SKM-1 (cell line): ENCODE measurements around the gene PRDM10.
A peak's percentile ranks its signal among the peaks of the same experiment; 100 is the strongest.
"Not testable (repeated sequence)": the region's sequence is repeated elsewhere in the genome, so short reads cannot be mapped to it uniquely, and the experiment has no call there.

Experiments used
- DNase-seq: peaks from one replicate; lab custom pipeline; 2025; ENCODE audit not compliant: unreplicated experiment; lab: John Stamatoyannopoulos, UW

Gene PRDM10

DNA sequence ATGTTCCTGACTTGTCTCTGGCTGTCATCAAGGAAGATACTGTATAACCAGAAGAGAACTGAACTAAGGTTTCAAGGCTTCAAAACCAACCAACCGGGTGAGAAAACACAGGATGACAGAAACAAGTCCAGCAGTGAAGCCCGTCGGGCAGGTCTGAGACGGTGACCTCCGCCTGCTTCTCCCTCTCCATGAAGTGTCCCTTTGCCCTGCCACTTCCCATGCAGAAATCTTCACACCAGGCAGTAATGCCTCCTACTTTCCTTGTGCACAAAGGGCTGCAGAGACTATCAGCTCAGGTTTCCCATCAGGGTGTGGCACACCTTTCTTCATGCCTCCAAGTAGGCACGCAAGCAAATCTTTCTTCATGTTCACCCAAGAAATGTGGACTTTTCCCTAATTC lies 24.2 kb downstream of the PRDM10 start:
- DNase-seq, result no peak

DNA sequence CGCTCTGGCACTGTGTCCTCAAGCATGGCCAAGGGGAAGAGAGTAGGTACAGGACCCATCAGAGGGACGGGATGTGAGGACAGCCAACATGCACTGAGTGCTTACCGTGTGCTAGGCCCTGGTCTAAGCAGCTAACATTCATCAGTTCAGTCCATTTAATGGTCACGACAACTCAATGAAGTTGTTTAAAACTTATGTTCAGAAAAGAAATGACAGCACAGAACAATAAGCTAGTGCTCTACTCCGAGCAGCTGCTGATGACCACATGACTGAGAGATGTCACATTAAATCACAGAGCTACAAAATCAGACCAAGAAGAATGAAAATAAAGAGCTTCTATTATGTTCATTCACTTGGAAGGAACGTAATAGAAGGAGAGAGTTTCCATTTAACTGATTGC lies 26.3 kb downstream of the PRDM10 start:
- DNase-seq, result no peak

DNA sequence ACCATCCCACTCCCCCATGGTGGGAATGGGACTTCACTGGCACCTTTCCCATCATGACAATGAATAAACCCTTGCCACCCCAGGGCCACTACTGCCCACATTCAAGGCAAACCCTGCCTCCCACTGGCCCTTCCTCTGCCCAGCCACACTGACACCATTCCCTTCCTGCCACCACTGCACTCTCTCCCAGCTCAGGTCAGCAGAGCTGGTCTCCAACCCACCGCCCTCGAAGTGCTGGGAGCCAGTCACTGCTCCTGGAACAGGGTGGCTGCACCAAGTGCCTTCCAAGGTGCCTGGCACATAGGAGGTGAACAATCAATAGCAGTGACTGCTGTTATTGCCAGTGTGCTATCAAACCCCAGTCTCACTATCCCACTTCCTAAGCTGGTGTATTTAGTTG lies 27.1 kb downstream of the PRDM10 start:
- no peak for DNase-seq

DNA sequence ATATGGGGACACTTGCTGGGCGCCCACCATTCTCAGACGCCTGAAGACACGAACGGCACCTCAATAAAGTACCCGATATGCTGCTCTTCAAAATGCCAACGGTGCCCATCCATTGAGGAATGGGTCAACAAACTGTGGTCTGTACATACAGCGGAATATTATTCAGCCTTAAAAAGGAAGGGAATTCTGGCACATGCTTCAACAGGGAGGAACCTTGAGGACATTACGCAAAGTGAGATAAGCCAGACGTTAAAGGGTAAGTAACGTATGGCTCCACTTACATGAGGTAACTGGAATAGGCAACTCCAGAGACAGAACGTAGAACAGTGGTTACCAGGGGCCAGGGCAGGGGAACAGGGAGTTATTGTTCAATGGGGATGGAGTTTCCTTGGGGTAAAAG lies 28.0 kb downstream of the PRDM10 start:
- no peak for DNase-seq

DNA sequence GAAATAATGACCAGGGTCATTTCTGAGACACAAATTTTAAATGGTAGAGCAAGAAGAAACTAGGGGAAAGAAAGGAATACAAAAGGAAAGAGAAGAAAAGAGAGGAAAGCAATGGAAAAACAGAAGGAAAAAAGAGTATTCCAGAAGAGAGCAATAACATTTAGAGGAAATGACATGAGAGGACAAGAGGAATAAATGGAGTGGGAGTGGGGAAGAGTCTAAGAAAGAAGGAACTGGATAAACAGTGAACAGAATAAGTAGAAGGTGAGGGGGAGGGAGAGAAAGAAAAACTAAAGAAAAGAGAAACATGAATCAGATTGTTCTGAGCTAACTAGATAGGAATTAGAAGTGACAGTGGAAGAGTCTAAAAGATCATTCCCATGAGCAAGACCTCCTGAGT lies 28.4 kb downstream of the PRDM10 start:
- no peak for DNase-seq

DNA sequence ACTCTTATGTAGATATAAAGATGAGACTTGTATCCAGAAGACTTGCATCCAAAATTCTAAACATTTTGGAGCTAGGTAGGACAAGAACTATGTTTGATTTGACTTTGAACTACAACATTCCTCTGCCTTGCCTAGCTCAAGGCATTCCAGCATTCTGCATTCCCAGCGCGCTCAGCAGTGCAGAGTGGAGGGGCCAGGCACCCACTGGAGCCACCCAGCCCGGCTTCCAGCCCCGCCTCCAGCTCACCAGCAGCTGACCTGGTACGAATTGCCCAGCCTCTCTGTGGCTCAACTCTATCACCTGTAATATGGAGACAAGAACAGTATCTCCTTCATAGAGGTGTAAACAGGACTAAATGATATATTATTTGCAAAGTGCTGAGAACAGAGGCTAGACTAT lies 28.8 kb downstream of the PRDM10 start:
- DNase-seq, result no peak

DNA sequence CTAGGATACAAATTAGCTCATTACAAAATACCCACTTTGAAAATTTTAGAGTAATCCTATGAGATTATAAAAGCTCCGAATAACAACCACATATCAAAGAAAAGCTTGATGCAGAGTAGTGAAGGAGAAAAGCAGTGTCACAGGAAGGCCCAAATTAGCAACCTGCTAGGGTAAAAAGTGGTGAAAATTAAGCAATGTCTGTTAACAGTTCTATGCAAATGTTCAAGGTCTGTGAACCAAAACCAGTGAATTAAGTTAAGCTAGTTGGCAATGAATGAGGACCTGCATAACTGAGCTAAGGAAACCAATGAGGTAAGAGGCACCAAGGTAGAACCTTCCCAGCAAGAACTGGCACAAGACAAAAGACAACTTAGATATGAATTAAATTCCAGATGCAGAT lies 29.6 kb downstream of the PRDM10 start:
- peak; percentile 69 for DNase-seq

DNA sequence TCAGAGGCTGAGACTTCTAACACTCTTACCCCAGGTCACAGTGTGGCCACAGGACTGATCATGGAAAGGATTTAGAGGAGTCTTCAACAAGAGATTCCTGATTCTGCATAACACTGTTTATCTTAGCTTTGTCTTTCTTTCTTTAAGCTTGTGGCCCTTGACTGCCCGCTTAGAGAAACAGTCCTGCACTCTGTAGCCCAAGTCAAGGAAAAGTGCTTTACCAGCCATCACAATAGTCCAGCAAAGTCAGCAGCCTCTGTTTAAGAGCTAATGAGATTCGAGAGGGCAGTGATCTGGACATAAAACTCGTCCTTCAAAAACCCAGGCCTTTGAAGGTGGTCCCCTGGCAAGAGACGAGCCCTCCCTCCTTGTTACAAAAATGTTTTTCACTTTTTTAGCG lies 30.0 kb downstream of the PRDM10 start:
- DNase-seq, result no peak

DNA sequence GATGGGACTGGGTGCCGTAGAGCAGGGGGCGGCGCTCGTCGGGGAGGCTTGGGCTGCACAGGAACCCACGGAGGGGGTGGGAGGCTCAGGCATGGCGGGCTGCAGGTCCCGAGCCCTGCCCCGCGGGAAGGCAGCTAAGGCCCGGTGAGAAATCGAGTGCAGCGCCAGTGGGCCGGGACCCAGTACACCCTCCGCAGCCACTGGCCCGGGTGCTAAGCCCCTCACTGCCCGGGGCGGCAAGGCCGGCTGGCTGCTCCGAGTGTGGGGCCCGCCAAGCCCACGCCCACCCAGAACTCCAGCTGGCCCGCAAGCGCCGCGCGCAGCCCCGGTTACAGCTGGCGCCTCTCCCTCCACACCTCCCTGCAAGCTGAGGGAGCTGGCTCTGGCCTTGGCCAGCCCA lies 30.8 kb downstream of the PRDM10 start:
- not testable (repeated sequence) for DNase-seq

DNA sequence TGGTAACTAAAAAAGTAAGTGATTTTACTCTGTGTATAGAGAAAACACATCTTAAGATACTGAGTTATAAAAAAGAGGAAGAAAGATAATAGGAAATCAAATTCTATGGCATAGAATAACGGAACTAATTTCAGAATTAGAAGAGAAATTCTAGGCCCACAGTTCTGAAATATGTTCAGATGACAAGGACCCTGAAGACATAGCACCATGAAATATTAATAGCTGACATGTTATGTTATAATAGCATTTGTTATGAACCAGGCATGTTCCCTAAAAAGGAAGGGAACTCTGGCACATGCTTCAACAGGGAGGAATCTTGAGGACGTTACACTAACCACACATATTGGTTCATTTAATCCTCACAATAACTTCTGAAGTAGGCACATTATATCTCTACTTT lies 32.7 kb downstream of the PRDM10 start:
- DNase-seq, result no peak

DNA sequence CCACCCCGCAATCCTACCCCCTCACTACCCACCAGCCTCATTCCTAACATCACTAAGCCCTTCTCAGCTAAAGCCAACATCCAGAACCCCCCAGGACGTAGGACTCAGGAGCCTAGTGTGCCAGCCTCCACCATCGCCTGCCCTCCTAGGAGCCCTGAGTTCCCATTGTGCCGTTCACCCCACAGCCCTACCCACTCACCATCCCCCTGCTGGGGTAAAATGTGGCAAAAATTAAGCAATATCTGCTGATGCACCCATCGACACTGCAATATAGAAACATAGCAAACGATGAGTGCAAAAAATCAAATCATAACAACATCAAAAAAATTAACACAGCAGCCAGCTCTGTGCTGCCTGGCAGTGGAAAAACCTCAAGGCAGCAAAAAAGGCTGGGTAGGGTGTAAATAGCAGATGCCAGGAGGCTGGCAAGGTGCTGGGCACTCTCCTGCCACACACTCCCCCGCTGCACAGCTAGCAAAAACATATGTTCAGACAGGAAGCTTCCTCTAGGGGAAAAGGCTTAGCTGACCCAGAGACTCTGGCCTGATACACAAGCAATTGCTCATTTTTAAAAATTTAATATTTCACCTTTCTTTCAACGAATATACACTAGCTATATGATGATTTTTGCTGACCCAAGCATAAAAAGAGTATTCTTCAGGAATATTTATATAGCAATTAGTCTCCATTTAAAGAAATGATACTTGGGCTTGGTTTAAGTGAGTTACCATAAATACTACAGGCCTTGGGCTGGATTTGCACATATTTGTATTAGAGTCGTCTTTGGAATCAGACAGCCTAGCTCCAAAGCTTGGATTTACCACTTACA lies 33.8 kb downstream of the PRDM10 start:
- DNase-seq, result no peak

DNA sequence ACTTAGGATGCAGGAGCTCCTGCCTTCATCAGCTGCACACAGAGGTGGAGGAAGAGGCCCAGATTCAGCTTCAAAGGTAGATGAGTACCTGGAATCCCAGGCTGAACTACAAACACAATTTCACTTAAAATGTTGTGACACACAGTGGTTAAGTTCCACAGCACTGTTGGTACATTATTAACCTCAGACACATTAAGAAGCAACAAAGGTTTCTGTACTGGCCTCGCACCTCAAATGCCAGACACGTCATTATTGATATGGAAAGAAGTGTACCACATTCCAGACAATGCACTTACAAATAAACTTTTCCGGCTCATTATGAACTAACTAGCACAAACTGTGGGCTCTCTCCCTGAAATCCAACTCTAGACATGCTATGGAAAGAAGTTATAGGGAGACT lies 34.6 kb downstream of the PRDM10 start:
- DNase-seq, result no peak

DNA sequence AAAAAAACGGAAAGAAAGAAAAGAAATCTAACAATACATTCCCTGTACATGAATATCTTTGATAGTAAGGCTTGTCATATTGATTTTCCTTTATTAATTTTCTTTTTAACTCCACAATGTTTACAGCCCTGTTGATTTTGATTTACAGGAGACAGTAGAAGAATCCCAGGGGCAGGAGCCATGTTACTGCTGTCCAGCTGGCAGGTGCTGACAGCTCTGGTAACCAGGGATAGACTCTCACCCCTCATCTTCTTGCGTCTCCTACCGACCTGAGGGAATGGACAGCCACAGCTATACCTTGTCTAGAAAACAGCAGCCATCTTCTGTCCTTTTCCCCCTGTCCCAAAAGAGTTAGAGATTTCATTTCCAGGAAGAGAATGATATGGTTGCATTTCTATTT lies 37.4 kb downstream of the PRDM10 start:
- no peak for DNase-seq

DNA sequence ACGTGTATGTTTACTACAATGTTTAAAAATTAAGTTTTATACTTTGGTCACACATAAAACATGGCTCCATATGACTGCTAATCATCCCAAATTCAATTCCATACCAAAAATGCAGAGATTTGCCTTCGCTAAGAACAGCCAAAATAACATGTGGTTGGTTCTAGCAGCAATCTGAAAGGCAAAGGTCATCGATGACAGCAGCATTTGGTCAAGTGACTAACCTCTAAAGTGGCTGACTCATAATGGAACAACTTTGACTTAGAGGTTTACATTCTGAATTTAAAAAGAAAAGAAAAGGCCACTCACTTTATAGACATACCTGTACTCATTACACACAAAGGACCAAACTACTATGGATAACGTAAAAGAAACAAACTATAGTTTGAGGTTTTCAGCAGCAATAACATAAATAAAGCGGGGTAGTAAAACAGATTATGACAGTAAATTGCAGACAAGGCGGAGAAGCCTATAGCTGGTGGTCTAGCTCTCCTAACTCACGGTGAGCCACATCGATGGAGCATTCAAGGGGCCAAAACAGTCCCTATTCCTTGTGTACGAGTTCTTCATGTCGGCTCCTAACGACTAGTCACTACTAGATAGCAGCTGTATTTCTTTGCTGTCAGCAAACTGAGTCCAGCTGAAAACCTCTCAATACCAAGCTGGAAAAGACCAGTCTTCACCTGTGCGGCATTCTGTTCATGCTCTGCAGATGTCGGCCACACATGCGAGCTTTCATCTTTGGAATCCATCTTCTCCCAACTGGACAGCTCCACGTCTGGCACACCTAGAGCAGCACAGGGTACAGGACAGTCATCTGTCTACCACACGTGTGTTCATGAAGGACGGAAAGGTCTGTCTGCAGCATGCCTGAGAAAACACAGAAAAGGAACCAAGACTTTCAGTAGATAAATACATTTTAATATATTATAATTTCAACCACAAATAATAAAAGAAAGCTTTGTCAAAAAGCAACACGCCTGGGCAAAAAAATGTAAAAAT lies 42.1 kb downstream of the PRDM10 start:
- DNase-seq, result no peak

DNA sequence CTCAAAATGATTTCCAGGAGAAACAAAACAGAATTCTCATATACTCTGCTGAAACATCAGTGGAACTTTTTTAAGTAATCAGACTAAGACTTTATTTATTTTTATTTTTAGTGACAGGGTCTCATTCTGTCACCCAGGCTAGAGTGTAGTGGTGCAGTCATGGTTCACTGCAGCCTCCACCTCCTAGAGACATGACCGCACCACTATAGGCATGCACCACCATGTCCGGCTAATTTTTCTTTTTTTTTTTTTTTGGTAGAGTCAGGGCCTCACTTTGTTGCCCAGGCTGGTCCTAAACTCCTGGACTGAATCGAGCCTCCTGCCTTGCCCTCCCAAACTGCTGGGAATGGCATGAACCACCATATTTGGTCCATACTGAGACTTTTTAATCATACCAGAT lies 42.9 kb downstream of the PRDM10 start:
- DNase-seq, result no peak

DNA sequence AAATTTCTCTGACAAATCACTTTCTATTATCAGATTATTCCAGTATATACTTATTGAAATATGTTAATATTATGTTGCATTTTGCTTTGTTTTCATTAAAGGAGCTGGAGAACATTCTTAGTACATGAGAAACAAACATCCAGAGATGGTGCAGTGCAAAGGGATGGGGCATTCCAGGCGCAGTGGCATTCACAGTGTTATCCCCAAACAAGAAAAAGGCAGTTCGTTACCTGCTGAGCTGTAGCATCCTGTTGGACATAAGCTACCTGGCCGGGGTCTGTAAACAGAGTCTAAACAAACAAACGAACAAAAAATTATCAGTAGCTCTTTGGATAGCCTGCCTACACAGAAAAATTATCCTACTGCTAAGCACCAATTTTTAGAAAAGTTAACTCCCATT lies 47.4 kb downstream of the PRDM10 start:
- DNase-seq, result no peak

DNA sequence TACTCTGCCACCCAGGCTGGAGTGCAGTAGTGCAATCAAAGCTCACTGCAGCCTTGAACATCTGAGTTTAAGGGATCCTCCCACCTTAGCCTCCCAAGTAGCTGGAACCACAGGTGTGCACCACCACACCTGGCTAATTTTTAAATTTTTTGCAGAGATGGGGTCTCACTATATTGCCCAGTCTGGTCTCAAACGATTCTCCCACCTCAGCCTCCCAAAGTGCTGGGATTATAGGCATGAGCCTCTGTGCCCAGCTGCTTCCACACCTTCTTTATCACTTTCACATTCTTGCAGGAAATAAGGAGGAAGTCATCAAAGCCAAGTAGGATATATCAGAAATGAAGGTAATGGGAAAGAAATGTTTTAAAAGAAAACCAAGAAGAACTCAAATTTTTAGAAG lies 47.9 kb downstream of the PRDM10 start:
- DNase-seq, result not testable (repeated sequence)

DNA sequence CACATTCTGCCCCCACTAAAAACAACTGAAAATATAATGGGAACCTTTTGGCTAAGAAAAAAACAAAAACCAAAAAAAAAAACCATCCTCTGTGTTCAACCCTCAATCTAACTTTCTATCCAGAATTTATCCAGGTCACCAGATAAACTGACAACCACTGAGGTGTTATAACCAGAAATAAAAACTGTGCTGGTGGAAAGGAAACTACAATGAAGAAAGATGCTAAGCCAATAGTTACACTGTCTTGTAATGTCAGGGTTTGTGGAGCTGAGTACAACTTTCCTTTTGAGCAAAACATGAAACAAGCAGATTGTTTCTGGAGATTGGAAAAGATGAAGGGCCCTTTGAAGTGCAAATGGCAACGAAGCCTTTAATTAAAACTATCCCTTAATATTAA lies 50.8 kb downstream of the PRDM10 start:
- no peak for DNase-seq

DNA sequence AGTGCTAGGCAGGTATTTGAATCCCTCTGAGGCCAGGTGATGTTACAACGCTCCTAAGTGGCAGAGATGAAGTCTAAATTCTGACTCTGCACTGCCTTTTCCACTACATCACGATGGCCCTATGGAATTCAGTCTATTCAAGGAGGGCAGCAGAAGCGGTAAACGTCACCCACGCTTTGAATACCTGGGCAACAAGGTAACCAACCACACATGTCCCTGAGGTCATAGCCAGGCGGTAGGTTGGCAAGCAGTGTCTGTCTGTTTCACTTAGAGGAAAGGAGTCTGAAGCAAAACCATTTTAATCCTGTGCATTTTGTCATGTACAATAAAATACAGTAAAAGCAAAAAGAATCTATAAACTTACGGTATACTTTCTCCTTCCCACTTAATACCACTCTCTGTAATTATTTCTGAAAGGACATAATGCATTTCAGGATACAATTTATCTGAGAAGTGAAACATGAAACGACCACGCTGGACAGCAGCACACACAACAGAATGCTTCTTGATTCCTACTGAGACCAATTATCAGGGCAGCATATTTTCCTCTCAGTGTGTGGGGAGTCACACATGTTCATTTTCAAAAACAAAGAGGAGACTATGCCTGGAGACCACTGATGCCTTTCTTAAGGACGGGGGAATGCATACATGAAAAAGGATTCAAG lies 51.3 kb downstream of the PRDM10 start:
- DNase-seq, result no peak

DNA sequence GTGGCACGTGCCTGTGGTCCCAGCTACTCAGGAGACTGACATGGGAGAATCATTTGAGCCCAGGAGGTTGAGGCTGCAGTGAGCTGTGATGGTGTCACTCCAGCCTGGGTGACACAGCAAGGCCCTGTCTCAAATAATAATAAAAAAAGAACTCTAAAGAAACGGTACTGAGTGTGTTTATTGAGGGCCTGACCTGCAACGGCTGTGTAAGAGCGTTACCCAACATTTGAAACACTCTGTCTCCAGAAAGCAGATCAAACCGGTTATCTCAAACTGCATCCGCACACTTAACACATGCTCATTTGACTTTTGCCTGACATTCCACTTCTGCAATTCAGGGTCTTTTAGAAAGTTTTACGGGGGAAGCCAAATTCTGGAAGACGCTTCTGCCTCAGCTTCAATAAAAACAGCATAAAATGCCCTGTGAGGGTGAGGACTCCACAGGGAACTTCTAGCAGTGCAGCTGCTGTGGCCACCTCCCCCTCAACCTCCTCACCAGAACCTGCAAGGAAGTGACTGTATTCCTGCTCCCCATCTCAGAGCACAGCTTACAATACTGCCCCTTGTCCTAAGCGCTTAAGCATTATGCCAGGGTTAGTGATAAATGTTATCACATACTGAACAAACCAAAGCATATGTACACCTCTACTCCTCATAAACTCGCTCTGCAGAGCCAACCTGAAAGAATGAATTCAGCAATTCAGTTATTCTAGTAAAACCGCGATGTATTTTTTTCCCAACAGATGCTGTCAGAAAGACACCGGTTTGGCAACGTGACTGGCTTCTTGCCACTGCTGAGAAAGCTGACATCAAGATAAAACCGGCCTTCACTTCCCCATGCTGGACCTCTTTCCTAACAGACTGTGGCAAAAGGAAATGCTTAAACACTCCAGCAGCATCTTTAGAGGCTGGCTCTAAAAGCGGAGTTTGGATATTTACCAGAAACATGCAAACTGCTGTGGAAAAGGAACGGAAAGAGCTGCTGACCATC lies 52.2 kb downstream of the PRDM10 start:
- peak; percentile 94 for DNase-seq
